HG03442 (cell line): ENCODE measurements around the gene SMC3.
"Not testable (repeated sequence)": the region's sequence is repeated elsewhere in the genome, so short reads cannot be mapped to it uniquely, and the experiment has no call there.

Experiments
- ATAC-seq: cut with Tn5 transposase; IDR thresholded peaks from one replicate; pipeline ENCODE4 v1.9.1; 2021; ENCODE audit warnings: mild to moderate bottlenecking, moderate library complexity; ENCODE audit not compliant: unreplicated experiment

Gene SMC3

GRCh38 chr10:110576220-110576619 lies 8.7 kb downstream of the SMC3 start:
- ATAC-seq = no peak

- no peak for ATAC-seq
These were observed 9.6 kb downstream of the SMC3 start for GRCh38 chr10:110577056-110577455.

- no peak for ATAC-seq
These were observed 16.5 kb downstream of the SMC3 start for GRCh38 chr10:110584006-110584405.

- no peak for ATAC-seq
These were observed 24.3 kb downstream of the SMC3 start for GRCh38 chr10:110591760-110592159.

GRCh38 chr10:110597476-110597875 lies 30.0 kb downstream of the SMC3 start:
- no peak for ATAC-seq

GRCh38 chr10:110600487-110601101 lies 33.1 kb downstream of the SMC3 start:
- no peak for ATAC-seq

- no peak for ATAC-seq
These were observed 34.1 kb downstream of the SMC3 start for GRCh38 chr10:110601581-110601980.

GRCh38 chr10:110608087-110608486 lies 40.6 kb downstream of the SMC3 start:
- no peak for ATAC-seq

- ATAC-seq = no peak
These were observed 42.1 kb downstream of the SMC3 start for GRCh38 chr10:110609605-110610004.

- no peak for ATAC-seq
These were observed 42.8 kb downstream of the SMC3 start for GRCh38 chr10:110610308-110610774.

GRCh38 chr10:110610781-110611180 lies 43.3 kb downstream of the SMC3 start:
- ATAC-seq = not testable (repeated sequence)

- peak; percentile 26 for ATAC-seq
These were observed 44.6 kb downstream of the SMC3 start for GRCh38 chr10:110612087-110612486.

- ATAC-seq = no peak
These were observed 45.1 kb downstream of the SMC3 start for GRCh38 chr10:110612629-110613028.

GRCh38 chr10:110613341-110613995 lies 46.0 kb downstream of the SMC3 start:
- ATAC-seq = peak; percentile 9

GRCh38 chr10:110613996-110614495 lies 46.6 kb downstream of the SMC3 start:
- ATAC-seq = peak; percentile 64

- ATAC-seq = no peak
These were observed 47.7 kb downstream of the SMC3 start for GRCh38 chr10:110615057-110615747.

GRCh38 chr10:110616493-110617033 lies 49.1 kb downstream of the SMC3 start:
- ATAC-seq = no peak

GRCh38 chr10:110617425-110618229 lies 50.1 kb downstream of the SMC3 start:
- ATAC-seq = no peak

- ATAC-seq = no peak
These were observed 50.7 kb downstream of the SMC3 start for GRCh38 chr10:110618230-110618610.

- no peak for ATAC-seq
These were observed 52.3 kb downstream of the SMC3 start for GRCh38 chr10:110619514-110620397.
